ENCODE data around the gene PYGB.
"Not testable (repeated sequence)": the region's sequence is repeated elsewhere in the genome, so short reads cannot be mapped to it uniquely, and the experiment has no call there.

PYGB gene

DNA sequence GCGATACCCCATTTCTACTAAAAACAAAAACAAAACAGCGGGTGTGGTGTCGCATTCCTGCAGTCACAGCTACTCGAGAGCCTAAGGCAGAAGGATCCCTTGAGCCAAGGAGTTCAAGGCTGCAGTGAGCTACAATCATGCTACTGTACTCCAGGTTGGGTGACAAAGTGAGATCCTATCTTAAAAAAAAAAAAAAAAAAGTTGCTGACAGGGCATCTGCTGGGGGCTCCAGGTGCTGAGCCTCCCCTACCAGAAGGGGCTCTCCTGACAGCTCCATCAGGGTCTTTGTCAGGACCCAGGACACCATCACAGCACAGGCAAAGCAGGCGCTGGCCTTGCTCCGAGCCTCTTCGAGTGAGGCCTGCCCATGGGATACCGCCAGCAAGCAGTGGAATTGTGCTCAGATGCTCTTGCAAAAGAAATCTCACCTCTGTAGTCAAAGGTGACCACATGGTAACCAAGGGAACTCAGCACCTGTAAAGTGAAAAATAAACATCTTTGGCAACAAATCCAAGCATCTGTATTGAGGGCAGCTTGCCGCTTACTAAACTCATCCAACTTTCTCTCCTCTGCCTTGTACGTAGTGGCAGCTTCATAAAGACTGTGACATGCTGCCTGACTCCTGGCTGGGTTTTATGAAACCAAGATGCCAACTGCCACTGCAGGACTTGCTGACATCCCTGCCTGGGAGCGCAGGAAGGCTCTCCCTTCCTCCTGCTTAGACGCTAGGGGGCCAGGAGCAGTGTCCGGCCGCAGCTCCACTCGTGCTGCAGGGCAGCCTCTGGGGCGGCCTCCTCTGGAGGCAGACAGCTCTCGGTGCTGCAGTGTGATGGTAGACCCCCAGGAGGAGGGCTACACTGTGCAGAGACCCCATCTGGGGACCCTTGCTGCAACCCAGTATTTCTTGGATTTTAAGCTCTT, 66.9 kb downstream of the PYGB start:
- no peak for DNase-seq (ENCODE audit: low read depth)

DNA sequence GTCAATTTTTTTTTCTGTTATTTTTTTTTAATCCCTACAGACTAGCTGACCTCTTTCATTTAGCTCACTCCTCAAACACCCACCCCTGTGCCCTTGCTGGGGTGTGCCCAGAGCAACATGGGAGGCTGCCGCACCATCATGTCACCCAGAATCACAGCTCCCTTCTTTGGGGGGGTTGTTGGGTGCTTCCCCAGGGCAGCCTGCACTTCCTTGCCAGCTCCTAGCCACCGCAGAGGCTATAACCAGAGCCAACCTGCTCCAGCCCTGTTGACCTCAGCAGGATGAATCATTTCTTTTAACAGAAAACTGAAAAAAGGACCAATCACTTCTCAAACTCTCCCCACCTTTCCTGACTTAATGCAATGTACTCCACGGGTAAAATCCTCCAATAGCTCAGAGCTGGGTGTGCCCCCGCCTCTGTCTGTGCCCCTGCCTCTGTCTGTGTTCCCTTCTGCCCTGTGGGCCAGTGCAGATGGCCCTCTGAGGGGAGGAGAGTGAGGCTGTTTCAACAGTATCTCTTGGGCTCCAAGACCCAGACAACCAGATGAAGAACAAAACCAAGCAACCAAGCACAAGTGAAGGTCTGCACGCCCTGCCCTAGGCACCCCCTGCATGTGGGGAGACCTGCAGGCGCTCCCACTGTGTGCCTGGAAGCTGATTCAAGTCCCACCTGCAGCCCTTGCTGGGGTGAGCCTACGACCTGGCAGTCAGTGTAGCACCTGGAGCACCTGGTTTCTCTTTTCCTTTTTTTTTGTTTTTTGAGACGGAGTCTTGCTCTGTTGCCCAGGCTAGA, 67.7 kb downstream of the PYGB start:
- no peak for DNase-seq (ENCODE audit: low read depth)

DNA sequence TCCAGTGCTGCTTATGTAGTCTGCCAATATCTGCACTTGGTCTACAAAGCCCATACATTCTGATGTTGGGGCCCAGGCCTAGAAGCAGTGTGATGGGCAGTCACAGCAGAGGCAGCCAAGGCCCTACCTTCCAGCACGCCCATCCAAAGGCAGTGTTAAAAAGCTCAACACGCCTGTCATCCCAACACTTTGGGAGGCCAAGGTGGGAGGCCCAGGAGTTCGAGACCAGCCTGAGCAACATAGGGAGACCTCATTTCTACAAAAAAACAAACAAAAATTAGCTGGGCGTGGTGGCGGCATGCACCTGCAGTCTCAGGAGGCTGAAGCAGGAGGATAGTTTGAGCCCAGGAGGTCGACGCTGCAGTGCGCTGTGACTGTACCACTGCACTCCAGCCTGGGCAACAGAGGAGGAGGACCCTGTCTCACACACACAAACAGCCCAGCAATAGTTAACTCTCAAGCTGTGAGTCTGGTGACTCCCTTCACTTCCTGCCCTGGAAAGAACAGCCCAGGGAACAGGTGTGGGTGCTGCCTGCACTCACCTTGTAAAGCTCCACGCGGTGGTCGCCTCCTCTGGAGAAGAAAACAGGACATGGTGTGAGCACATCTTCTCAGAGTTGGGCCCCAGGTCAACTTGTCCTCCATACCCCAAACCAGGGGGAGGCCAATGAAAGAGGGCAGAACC, 68.8 kb downstream of the PYGB start:
- DNase-seq (ENCODE audit: low read depth): no peak

DNA sequence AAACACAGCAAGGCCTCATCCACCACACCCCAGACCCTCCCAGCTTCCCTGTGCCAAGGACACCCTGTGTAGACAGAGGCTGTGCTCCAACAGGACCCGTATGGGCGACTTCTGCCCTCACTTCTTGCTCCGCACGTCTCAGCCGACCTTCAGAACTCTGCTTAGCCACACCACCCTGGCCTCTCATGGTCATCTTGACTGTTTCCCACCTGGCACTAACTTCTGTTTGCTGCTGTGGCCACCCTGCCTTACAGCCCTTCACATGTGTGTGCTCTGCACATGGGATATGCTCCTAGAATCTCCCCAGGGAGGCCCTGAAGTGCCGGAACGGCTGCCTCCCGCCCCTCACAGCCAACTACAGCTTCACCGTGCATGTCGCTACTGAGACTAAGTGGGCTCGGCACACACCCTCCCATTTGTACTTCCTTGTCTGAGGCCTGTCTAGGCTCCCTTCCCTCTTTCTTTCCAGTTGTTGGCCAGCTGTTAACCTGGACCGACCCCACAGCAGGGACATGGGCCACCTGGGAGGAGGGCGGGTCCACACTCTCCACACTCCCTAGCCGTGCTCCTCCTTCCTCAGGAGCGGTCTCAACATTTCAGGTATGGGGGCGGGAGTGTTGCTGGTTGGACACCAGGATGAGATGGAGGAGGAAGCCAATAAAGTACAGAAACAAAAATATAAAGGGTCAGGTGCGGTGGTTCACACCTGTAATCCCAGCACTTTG, 69.6 kb downstream of the PYGB start:
- no peak for DNase-seq (ENCODE audit: low read depth)

DNA sequence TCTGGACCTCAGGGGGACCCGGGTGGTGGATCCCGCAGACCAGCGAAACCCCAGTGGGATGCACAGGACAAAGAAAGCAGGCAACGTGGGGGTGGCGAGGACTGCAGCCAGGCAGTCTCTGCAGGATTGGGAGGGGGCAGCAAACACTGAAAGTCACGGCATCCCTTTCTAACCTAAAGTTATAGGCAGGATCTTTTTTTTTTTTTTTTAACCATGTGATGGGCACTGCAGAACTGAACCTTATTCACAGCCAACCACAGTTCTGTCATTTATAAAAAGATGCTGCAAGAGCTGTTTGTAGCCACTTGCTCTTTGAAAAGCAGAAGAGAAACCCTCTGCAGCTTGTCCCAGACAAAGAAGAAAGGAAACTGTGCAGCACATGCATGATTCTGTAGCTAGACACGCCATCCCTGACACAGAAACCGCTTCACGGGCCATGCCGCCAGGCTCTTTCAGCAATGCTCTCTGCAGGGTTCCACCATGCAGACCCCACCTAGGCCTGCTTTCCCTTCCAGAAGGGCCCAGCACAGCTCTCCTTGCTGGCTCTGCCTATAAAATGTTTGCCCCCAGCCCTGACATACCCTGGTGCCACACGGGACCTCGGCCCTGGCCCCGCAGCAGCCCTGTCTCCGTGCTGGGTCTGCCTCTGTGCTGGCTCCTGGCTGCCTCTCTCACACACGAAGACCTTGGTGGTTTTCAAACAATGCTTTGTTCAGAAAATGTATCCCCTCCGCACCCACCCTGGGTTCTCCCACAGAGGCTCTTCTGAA, 70.8 kb downstream of the PYGB start:
- no peak for DNase-seq (ENCODE audit: low read depth)

DNA sequence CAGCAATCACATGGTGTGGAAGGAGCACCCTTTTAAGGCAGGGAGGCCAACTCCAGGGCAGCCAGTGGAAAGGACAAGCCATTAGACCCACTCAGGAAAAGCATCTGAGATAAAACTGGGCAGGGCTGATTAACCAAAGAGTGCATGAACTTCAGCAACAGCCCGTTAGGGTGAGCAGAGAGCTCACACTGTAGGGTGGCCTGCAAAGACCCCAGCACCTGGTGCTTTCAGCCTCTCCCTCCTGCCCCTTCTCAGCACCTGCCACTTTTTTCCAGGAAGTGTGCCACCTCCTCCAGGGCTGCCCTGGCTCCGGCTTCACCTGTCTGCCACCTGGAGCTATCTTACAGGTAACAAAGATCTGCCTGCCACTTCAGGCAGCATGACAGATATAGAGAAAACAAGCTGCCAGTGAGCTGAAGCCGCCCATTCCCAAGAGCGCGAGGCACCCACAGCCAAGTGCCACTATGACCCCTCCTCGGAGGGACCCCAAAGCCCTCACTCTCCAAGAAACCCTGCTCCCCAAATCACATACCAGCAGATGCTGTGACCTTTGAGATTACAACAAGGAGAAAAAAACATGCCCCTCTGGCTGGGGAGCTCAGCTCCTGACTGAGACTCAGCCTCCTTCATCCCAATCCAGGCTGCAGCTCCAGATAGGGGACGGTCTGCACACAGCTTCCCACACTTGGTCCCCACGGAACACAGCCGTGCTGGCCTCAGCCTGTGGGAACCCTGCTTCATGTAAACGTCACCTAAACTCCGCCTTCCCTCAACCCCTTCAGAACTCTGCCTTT, 71.6 kb downstream of the PYGB start:
- DNase-seq (ENCODE audit: low read depth): no peak

DNA sequence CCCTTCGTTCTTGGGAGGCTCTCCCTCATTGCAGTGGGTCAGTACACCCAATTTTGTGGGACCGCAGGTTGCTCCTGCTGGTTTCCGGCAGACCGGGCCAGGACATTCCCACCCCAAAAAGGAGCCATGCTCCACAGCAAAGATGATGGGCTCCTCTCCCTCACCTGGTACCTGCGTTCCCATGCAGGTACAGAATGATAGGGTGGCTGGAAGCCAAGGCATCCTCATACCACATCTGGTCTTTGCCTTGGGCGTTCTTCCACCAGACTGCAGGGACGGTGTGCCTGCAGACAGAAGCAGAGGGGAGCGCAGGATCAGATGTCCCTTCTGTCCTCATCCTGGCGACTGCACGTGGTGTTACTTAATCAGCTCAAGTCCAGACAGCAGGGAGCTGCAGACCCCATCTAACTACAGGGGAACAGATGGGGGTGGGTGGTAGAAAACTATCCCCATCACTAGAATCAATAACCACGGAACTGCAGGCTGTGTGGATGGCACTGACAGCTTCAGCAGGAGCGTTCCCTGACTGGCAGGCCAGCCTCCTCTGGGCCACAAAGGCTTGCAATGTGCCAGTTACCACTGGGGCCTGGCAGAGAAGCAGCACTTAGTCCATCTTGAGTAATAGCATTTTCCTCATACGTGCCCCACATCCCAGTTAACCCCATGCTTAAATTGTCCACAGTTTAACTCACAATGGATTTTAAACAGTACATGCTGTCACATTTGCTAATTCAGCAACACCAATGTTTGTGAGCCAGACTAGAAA, 72.3 kb downstream of the PYGB start:
- DNase-seq (ENCODE audit: low read depth): no peak

DNA sequence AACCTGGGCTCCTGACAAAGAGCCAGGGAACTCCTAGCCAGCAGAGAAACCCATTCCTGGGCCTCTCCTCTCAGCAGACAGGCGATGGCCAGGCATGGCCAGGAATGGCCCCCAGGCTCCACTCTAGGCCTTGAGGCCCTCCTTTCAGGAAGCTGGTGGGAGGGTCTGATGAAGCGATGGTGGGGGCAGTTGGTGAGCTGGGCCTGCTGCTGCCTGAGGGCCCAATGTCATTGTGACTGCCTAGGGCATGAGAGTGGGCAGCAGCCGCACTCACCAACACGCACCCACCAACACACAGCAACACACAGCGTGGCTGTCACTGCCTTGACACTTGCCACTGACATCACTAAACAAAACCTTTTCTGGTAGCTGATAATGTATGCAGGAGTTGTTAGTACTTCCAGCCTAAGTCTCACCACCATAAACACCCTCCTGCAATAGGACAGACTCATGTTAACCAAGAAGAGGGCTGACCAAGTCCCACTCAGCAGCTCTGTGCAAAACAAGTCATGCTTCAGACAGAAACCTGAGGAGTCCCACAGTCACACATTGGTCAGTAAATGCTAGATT, 73.5 kb downstream of the PYGB start:
- no peak for DNase-seq (ENCODE audit: low read depth)

DNA sequence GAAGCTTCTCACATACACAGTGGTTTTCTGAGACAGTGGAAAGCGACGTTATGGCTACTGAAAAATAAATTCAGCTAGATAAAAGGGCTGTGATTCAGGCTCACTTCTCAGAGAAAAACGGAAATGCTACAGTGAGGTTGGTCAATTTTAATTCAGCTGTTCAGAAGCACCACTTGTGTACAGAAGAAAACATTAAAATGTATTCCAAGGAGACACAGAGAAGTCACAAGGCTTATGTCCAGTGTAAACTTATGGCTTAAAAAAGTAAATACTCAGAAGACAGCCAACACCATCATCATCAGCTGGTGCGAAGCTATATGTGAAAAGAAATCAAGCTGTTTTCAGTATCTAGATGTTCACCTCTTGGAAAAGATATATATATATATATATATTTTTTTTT, 74.1 kb downstream of the PYGB start:
- no peak for DNase-seq (ENCODE audit: low read depth)

DNA sequence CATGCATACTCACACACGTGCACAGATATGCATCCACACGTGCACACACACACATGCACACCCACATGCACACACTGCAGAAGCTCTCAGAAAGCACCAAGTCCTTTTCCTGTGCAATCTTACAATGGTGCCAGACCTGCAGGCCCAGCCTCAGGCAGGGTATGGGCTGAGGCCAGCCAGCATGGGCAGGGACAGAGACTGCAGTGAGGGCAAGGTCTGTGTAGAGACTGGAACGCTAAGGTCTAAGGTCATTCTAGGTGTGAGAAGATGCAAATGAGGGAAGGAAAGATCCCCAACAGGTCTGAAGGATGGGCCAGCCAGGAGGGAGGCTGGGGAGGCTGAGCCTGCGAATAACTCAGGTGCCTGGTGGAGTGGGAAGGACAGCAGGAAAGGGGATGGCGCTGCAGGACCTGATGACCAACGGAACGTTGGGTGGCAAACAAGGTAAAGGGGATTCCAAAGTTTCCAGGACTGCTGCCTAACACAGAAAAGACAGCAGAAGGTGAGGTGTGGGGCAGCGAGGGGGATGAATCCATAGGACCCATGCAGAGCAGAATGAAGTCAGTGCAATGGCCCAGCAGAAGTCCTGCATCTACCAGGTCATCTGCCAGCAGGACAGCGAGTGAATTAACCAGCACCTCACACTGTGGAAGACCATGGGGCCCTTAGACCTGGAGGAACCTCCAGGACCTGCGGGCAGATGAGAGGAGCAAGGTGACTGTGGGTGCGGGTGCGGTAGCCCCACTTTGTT, 75.8 kb downstream of the PYGB start:
- no peak for DNase-seq (ENCODE audit: low read depth)

DNA sequence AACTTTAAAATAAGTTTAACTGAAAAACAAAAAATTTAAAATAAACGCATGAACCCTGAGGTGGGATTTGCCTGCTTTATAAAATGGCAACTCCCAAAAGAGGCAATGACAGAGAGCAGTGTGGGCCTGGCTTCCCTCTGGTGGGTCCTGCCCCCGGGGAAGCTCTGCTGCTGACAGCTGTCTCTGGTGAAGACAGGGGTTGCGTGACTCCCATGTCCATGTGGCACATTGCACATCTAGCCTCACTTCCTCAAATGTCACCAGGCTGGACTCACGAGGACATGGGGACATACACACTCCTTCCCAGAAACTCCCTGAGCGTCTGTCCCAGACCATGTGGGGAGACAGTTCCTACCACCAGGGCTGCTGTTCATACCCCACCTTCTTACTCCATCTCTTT, 76.5 kb downstream of the PYGB start:
- DNase-seq (ENCODE audit: low read depth): no peak

DNA sequence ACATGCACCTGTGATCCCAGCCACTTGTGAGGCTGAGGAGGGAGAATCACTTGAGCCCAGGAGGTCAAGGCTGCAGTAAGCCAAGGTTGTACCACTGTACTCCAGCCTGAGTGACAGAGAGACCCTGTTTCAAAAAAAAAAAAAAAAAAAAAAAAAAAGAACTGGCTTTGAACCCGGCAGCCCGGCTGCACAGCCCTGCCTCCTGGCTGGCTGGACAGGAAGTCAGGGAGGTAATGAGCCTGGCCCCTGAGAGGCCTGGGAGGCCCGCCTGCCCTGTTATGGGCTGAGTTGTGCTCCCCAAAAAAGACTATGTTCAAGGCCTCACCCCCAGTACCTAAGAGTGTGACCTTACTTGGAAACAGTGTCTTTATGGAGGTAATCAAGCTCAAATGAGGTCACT, 77.2 kb downstream of the PYGB start:
- no peak for DNase-seq (ENCODE audit: low read depth)

DNA sequence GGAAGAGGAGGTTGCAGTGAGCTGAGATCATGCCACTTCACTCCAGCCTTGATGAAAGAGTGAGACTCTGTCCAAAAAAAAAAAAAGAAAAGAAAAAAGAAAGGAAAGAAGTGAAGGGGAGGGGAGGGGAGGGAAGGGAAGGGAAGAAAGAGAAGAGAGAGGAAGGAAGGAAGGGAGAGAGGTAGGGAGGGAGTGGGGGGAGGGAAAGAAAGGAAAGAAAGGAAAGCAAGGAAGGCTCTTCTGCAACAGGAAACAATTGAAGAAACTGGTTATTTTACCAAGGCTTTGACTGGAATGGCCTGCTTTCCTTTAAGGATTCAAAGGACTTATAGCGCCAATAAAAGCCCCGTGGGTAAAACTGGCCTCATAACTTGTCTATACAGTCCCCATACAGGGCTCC, 78.1 kb downstream of the PYGB start:
- DNase-seq (ENCODE audit: low read depth): no peak

DNA sequence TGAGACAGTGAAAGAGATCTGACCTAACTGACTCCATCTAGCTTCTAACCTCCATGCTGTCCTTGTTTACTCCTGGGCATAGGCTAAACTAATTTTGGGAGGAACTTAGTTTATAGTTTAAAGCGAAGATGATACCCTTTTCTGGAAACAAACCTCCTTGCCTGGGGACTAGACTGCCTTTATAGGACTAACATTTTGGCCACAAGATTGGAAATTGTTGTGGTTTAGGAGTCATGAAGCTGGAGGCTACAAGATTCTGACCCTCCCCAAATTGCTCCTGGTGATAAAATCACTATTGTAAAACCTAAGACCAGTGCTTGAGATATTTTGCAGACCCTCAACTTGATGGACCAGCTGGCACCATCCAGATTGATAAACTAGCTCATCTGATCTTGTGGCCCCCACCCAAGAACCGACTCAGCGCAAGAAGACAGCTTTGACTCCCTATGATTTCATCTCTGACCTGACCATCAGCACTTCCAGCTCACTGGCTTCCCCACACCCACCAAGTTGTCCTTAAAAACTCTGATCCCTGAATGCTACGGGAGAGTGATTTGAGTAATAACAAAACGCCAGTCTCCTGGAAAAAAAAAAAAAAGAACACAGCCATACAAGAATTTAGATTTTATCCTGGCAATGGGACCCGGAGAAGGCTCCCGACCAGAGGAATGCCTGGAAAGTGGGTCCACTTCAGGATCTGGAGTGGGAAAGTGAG, 79.8 kb downstream of the PYGB start:
- no peak for DNase-seq (ENCODE audit: low read depth)

DNA sequence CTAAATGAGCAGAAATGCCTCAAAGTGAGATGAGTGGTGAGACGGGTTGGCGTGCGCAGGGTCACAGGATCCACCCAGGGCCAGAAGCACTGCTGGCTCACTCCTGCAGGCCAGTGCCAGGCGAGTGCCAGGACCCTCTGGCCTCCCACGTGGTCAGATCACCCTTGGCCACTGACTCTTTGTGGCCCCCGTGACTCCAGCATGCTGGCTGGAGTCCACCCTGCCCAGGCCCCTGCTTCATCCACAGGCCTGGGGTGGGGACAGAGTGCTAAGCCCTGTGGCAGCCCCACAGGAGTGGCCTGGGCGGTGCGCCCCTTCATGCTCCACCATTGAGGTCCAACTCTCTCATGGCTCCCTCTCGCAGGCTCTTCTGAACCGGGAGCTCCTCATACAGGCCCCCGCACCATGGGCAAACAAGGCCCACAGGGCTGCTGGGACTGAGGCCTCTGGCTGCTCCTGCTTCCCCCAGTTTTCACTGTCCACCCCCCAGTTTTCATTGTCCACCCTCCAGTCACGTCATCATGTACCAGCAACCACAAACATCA, 81.1 kb downstream of the PYGB start:
- no peak for DNase-seq (ENCODE audit: low read depth)

DNA sequence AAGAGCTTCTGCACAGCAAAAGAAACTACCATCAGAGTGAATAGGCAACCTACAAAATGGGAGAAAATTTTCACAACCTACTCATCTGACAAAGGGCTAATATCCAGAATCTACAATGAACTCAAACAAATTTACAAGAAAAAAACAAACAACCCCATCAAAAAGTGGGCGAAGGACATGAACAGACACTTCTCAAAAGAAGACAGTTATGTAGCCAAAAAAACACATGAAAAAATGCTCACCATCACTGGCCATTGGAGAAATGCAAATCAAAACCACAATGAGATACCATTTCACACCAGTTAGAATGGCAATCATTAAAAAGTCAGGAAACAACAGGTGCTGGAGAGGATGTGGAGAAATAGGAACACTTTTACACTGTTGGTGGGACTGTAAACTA, 87.1 kb downstream of the PYGB start:
- DNase-seq (ENCODE audit: low read depth): not testable (repeated sequence)

DNA sequence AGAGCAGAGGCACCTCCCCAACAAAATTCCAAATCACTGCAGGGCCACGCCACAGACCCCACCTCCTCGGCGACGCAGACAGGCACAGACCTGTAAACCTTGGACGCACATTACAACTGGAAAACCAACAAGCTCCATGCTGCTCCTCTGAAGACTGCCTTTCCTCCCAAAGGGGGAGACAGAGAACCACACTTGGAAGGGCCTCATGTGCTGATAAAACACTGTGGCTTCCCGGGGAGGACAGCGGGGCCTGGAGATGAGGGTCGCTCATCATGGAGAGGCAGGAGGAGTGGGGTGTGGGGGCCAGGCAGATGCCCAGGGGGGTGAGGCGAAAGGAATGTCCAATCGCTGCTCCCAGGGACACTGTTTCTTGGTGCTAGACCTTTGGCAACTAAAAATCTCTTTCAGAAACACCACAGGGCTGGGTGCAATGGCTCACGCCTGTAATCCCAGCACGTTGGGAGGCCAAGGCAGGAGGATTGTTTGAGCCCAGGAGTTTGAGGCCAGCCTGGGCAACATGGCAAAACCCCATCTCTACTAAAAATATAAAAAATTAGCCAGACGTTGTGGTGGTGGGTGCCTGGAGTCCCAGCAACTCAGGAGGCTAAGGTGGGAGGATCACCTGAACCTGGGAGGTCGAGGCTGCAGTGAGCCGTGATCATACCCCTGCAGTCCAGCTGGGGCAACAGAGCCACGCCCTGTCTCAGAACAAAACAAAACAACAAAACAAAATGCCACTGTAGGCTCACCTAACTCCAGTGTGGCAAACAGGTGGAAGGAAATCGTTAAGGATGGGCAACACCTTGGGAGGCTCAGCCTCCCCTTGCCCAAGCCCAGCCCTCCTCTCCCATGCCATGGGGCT, 88.9 kb downstream of the PYGB start:
- DNase-seq (ENCODE audit: low read depth): no peak

All from T-helper 22 cell (primary cell).